NCI-H446 (cell line): Measurements from ENCODE around the gene ACD.

Source experiments
- DNase-seq, 2 experiments: peaks; one replicate each; lab custom pipeline; 2025; lab: John Stamatoyannopoulos, UW

The ACD gene

GRCh38 chr16:67647681-67648080 lies 12.4 kb downstream of the ACD start:
- no peak for DNase-seq

- DNase-seq, result no peak
Observed at GRCh38 chr16:67647111-67647651, 12.9 kb downstream of the ACD start.

- DNase-seq, result no peak
Observed at GRCh38 chr16:67645397-67646121, 14.5 kb downstream of the ACD start.

DNA sequence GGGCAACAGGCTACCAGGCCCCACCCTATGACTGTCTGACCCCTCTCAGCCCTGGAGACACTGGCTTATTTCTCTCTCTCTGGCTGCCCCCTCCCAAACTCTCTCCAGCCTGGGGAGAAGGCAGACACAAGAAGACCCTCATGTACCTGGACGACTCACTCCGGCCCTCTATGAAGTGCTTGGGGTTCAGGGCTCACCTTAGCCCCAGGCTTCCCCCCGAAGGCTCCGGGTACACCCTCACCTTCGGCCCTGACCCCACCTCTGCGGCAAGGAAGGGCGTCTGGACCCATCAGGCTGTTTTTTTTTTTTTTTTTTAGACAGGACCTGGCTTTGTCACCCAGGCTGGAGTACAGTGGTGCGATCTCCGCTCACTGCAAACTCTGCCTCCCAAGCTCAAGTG lies 16.0 kb downstream of the ACD start:
- DNase-seq, result no peak

- peak; percentile 57 to 80 for DNase-seq
Observed at GRCh38 chr16:67641779-67642708, 18.0 kb downstream of the ACD start.

DNA sequence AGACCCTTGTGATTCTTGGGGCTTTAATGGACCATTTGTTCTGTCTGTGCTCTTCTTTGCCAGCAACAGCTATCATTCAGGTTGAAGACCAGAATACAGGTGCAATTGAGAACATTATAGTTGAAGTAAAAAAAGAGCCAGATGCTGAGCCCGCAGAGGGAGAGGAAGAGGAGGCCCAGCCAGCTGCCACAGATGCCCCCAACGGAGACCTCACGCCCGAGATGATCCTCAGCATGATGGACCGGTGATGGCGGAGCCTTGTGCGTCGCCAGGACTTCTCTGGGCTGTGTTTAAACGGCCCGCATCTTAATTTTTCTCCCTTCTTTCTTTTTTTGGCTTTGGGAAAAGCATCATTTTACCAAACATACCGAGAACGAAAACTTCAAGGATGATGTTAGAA lies 22.4 kb downstream of the ACD start:
- no peak for DNase-seq

DNA sequence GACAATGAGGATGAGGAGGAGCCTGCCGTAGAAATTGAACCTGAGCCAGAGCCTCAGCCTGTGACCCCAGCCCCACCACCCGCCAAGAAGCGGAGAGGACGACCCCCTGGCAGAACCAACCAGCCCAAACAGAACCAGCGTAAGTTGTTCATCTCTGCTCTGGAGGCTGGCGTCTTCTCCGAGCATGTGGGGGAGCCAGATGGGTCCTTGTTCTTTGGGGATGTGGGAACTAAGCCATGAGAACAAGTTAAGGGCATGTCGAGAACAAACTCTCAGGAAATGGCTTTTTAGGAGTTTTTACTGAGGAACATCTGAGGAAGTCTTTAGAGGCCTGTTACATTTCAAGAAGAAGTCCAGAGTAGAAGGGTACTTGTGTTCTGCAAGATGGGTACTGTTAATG lies 23.3 kb downstream of the ACD start:
- no peak for DNase-seq

- no peak for DNase-seq
Observed at GRCh38 chr16:67632415-67633172, 27.5 kb downstream of the ACD start.

DNA sequence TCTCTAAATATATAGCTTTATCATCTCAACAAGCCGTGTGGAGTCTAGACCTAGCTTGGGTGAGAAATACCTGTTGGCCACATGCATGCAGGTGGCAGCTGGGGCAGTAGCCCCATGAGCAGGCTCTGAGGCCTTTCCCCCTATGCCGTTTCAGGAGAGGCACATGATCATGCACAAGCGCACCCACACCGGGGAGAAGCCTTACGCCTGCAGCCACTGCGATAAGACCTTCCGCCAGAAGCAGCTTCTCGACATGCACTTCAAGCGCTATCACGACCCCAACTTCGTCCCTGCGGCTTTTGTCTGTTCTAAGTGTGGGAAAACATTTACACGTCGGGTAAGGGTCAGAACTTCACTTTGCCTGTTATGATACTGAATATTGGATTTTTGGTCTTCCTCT lies 31.8 kb downstream of the ACD start:
- no peak for DNase-seq

GRCh38 chr16:67613808-67614207 lies 46.3 kb downstream of the ACD start:
- no peak for DNase-seq

- no peak for DNase-seq
Observed at GRCh38 chr16:67608364-67608763, 51.7 kb downstream of the ACD start.
